H1 (cell line): ENCODE results near the gene ROBO2. TPM values are rescaled to one million over a fixed set of nuclear protein-coding genes. Genes with fewer than 3 reads are reported as not detected.

Experiments used
- FOSL1 ChIP-seq: IDR thresholded peaks from 2 replicates; pipeline ENCODE4 v1.6.1; 2011; ENCODE audit warnings: mild to moderate bottlenecking, low read depth, low read length, moderate library complexity; ENCODE audit not compliant: insufficient read depth
- TAF7 ChIP-seq: optimal IDR thresholded peaks from 2 replicates; pipeline ENCODE3; 2011; ENCODE audit warnings: low read depth, mild to moderate bottlenecking, inconsistent platforms, low read length, moderate library complexity, borderline replicate concordance
- TCF12 ChIP-seq: IDR thresholded peaks from 2 replicates; pipeline ENCODE4 v1.6.1; 2011; ENCODE audit warnings: low read depth, mild to moderate bottlenecking, low read length
- polyA plus RNA-seq, 7 experiments: library from polyadenylated mRNA; depleted of rRNA in 3 of 7; stranded (reverse) in 5 of 7; unstranded in 2 of 7; fragments of >200 nt in 5 of 7; fragments of 200-250 nt in 2 of 7; gene quantifications; 1 replicate in 5 of 7; 2 replicates in 1 of 7; 4 replicates in 1 of 7; pipeline versions ENCODE4 v1.2.1 to v1.2.3, GENCODE V29; 2011 to 2013; ENCODE audit warnings: missing spikeins in 2 of 7, mixed read lengths in 2 of 7
- total RNA-seq: library from RNA; stranded (reverse); fragmentation: NEBNext Ultra II Directional; extraction: Animal tissue kit (Norgen Biotek cat#: 25700); gene quantifications from 2 replicates; pipeline ENCODE4 v1.2.1, GENCODE V29; 2021
- TF ChIP-seq, protein P1 (sequence below): IDR thresholded peaks from 2 replicates; pipeline ENCODE4 v1.6.1; 2012; ENCODE audit warnings: inconsistent platforms

The ROBO2 gene
- total and polyA plus RNA-seq, 2 of the 8 experiments (the other 6 are each of a cell fraction or from before 2014, with no cell fraction given): 1.5 to 2.9 TPM

DNA sequence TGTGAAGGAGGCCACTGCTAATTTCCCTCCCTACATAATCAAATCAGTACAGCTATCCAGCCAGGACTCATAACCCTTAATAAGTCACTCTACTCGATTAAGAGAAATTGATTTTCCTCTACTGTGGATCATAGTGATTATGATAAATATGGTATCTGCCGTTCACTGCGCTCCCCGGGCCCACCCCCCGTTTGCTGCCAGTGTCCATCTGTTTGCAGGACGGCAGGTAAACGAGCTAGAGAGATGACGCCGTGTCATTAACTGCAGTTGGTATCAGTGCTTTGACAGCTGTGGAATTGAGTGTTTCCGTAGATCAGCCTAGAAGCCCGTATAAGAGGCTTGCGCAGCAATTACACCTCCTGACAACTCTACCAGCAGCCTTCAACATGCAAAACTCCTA lies 94.9 kb downstream of the ROBO2 start (continued):
- TF ChIP-seq FOSL1 (no peak), TCF12 (no peak), TAF7 (no peak)
- TF ChIP-seq, protein P1, sequence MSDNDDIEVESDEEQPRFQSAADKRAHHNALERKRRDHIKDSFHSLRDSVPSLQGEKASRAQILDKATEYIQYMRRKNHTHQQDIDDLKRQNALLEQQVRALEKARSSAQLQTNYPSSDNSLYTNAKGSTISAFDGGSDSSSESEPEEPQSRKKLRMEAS: no peak
